NOMO-1 treated with DMSO at 0.1 percent for 48 hours (cell line): ENCODE data around the gene CLTCL1.
"Not testable (repeated sequence)": the region's sequence is repeated elsewhere in the genome, so short reads cannot be mapped to it uniquely, and the experiment has no call there.

Source experiments
- DNase-seq: peaks from one replicate; lab custom pipeline; 2025; ENCODE audit not compliant: unreplicated experiment; lab: John Stamatoyannopoulos, UW

CLTCL1 gene

DNA sequence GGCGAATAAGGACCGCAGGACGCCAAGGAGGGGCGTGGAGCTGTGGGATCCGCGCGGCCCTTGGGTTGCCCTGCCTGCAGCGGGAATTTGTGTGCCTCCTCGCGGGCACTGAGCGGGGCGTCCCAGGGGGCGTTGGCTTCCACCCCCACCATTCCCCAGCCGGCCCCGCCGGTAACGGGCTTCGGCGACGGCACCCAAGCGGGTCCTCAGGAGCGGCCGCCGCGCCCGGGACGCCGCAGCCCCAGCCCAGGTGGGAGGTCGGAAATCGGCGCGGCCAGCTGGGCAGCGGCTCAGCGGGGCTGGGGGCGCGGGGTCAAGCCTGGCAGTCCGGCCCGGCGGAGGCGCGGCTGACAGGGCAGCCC is 320 bp downstream of the CLTCL1 start:
- peak; percentile 13 for DNase-seq

DNA sequence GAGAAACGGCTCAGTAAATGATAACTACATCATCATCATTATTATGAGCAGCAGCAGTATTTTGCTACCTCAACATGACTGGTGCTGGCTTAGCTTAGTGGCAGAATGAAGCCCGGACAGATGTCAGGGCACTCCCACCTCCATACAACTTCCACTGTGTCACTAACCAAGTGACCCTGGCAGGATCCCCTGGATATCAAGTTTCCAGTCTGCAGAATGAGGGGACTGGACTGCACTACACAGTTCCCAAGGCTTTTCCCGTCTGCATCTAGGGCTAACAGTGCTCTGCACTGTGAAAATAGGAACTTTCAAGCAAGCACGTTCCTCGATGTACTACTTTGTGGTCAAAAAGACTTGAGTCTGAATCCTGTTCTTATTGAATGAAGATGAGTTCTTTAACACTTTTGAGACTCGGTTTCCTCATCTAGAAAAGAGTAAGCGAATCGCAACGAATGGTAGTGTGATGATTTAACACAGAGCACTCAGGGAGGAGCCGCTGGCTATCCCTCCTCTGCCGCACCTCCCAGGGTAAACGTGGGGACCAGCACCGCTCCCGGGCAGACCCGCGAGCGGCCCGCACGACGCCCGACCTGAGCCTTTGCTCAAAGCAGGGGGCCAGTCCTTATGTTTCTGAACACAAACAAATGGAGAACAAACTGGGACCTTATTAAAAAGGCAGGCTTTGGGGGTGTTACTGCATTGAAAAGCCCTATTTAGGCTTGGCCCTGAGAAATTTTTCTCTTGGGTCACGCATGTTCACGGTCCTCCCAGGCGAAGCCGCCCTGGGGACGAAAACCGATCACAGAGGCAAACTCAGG is 910 bp downstream of the CLTCL1 start:
- DNase-seq: no peak

DNA sequence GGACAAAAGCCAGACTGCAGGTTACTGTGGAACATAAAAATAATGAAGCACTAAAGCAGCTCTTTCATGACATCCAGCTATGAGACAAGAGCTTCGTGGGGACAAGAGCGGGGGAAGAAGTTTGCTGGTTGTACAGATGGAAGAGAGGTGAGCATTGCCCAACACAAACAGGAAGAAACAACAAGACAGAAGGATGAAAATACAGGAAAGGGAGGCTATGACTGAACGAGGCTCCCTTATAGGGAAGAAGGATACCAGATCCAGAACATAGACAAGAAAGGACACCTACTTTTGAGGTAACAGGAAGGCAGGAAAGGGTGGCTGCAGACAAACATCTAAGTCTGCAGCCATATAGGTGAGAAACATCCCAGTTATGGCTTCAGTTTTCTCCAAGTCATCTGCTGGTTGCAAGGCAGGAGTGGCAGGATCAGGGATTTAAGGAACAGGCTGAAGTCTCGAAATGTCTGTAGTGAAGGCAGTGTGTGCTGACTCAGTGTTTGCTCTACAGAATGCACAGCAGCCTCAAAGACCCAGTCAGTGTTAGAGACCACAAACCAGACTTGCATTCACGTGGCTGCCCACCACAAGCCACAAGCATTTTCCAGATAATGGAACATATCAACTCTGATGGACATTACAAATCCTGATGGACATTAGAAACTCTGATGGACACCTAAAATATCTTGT is 1.9 kb downstream of the CLTCL1 start:
- DNase-seq: no peak

DNA sequence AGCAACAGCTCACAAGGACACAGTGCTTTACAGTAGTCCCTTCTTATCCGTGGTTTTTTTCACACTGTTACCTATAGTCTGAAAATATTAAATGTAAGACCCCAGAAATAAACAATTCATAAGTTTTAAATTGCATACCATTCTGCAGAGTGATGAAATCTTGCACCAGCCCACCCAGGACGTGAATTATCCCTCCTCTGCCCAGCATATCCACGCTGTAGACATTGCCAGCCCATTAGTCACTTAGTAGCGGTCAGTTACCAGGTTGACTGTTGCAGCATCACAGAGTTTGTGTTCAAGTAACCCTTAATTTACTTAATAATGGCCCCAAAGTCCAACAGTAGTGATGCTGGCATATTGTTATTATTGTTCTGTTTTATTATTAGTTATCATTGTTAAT is 3.6 kb downstream of the CLTCL1 start:
- no peak for DNase-seq

DNA sequence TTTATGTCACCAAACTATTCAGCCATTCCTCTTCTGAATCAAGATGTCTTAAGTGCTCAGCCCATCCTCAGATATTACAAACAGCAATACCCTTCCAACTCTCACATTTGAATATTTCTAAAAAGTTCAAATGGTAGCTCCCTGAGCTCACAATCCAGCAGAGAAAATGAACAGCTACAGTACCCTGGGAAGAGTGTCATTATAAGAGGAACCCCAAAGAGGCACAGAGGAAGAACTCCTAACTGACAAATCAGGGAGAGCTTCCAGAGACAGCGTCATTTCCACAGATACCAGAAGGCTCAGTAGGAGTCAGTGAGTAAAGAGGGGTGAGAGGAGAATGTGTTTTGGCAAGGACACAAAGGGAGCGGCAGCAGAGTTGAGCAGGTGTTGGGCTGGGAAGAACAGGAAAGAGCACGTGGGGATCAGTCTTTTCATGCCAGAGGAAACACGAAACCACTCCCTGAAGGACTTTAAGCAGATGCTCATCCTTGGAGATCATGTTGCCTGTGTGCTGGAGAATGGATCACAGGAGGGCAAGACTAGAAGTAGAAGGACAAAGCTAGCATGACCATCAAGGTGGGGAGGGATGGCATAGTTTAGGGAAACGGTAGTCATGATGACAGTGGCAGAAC is 4.3 kb downstream of the CLTCL1 start:
- DNase-seq: no peak

DNA sequence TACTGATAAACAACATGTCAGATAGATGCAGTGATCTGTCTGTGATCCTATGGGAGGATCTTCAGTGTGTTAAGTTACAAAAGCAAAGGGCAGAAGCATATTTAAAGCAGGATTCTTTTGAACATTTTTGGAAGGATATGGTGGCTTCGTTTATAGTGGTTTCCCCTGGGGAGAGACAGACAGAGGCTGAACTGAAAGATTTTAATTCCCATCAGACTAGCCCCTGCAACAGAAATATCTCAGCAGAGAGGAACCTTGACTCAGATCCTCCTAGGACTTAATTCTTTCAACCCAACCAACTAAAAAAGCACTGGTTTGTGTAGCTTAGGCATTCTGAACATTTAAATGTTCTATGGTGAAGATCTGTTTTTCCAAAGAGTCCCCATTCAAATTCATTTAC is 5.7 kb downstream of the CLTCL1 start:
- DNase-seq: no peak

DNA sequence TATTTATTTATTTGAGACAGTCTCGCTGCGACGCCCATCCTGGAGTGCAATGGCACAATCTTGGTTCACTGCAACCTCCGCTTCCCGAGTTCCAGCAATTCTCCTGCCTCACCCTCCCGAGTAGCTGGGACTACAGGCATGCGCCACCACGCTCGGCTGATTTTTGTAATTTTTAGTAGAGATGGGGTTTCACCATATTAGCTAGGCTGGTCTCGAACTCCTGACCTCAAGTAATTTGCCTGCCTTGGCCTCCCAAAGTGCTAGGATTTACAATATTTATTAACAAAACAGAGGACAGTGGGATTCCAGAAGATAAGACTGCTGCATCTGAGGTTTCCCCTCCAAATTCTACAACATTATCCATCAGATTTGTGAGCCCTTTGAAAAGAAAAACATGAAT is 12.4 kb downstream of the CLTCL1 start:
- DNase-seq: not testable (repeated sequence)

DNA sequence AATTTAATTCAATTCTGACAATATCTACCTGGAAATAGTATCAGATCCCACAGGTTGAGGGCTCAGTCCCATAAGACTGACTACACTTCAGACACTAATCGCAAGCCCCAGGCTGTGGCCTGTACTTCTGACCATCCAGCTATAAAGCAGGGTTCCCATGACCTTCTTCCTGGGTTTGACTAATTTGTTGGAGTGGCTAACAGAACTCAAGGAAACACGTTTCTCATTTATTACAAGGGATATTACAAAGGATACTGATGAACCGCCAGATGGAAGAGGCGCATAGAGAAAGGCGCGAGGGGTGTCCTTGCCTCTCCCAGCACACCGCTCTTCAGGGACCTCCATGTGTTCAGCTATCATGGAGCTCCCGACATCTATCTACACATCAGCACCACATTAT is 13.7 kb downstream of the CLTCL1 start:
- DNase-seq: no peak

DNA sequence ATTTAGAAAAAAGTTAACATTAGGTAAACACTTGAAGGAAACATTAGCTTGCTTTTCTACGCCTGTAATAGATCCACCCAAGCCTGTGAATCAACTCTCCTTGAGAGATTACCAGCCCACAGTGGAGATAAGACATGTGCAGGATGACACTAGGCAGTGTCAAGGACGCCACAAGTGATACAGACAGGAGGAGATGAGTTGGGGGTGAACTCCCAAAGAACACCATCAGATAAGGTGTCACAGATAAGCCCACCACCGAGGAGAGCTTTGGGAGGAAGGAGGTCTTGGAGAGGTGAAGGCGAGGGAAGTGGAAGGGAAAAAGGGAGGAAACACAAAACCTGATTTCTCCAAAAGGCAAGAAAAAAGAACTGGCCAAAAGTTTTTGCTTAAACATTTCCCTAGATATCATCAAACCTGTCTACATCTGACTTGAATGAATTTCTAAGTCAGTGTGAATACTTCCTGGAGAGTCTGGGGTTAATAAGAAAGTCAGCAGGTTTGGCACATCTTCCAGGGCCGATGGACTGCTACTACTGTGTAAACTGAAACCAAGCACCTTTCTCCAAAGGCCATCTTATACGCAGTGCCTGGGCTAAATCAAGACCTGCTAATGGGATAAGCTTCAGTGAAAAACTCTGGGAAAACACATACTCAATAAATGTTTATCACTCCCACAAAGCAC is 15.5 kb downstream of the CLTCL1 start:
- DNase-seq: no peak

DNA sequence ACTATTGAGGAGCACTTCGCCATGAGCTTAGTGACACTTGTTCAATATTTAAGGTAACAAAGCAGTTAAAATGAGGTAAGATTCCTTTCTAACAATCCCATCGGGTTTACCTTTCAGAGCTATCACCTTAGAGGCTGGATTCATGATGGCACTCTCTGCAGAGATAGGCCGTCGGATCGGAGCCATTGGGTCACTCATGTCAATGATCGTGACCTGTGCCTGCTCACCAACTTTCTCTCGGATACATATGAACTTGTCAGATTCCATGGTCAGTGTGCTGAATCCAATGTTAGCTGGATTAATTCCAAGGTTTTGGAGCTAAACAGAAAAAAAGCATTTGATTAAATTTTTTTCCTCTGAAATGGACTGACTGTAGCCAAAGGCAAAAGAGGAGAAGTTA is 16.0 kb downstream of the CLTCL1 start:
- DNase-seq: no peak

DNA sequence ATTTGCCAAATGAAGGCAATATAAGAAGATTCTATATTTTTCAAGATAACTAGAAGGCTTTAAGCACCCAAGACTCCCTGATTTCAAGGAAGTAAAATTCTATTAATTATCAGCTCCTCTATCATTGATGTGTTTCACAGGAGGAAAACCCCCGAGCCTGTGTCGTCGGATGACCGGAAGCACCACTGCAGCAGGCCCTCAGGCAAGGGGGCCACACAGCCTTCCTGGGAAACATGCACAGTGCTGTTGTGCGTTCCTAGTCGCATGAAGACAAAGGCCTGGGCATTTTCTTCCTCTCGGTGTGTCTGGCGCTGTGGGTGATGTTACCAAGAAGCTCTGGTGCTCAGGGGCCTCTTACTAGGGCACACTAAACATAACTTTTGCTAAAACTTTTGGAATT is 16.4 kb downstream of the CLTCL1 start:
- no peak for DNase-seq

DNA sequence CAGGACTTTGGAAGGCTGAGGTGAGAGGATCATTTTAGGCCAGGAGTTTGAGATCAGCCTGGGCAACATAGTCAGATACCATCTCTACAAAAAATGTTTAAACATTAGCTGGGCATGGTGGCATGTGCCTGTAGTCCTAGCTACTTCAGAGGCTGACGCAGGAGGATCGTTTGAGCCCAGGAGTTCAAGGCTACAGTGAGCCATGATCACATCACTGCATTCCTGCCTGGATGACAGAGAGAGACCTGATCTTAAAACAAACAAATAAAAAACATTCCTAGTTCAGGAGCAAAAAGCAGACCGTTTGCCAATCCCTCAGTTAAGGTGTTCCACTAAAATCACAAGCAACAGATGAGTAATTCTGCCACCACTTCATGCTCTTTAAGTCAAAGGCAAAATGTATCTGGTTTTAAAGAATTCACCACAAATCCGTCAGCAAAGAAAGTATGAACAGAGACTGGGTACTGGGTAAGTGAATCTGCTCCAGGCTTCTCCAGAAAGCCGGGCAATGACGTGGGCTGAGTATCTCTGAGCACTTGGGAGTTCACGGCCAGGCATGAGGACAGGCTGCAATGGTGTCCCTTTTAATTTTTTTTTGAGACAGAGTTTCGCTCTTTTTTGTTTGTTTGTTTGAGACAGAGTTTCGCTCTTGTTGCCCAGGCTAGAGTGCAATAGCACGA is 19.5 kb downstream of the CLTCL1 start:
- DNase-seq: no peak

DNA sequence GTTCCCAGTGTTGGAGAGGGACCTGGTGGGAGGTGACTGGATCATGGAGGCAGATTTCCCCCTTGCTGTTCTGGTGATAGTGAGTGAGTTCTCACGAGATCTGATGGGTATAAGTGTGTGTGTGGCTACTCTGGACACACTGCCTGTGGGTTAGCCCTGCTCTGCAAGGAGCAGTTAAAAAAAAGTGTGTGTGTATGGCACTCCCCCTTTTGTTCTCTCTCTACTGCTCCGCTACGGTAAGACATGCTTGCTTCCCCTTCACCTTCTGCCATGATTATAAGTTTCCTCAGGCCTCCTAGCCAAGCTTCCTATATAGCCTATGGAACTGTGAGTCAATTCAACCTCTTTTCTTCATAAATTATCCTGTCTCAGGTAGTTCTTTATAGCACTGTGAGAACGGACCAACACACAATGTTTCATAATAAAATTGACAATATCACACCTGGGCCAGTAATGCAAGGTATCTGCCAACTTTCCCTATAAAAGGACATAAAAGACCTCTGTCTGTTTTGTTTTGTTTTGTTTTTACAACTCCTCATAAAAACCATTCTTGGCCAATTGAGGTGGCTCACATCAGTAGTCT is 20.2 kb downstream of the CLTCL1 start:
- DNase-seq: no peak

DNA sequence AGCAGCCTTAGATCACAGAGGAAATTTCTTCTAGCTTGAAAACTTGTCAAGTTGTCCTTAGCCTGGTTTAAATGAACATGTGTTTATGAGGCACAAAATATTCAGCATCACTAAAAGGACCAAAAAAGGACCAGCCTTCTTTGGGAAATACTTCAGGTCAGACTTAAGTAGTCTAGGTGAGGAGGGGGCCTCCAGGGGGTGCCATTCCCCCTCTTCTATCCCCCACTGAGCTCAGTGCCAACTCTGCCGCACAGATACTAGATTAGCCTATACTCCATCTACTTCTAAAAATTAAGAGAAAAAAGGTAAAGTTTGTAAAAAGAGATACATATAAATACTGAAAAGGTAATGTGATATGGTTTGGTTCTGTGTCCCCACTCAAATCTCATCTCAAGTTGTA is 20.6 kb downstream of the CLTCL1 start:
- DNase-seq: no peak

DNA sequence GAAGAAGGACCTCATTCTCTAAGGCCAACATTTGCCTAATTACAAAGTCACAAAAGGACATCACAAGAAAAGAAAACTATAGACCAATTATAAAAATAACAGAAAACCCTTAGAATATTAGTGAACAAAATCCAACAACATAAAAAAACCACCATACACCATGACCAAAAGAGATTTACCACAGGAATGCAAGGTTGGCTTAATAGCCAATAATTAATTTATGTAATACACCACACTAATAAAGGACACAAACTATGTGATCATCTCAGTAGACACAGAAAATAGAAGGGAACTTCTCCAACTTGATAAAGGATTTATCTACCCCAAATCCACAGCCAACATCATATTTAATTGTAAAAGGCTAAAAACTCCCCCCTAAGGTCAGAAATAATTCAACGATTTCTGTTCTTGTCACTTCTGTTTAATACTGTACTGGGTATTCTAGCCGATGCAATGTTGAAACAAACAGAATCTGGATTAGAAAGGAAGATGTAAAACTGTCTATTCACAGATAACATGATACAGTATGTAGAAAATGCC is 24.9 kb downstream of the CLTCL1 start:
- DNase-seq: no peak

DNA sequence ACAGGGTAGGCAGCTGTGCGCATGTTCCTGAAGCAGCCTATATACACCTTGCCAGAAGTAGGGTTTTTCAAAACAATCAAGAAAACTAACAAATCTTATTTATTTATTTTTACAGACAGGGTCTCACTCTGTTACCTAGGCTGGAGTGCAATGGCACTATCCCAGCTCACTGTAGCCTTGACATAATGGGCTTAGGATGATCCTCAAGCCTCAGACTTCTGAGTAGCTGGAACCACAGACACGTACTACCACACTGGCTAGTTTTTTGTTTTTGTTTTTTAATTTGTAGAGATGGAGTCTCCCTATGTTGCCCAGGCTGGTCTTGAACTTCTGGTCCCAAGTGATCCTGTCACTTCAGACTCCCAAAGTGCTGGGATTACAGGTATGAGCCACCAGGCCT is 25.7 kb downstream of the CLTCL1 start:
- DNase-seq: no peak

DNA sequence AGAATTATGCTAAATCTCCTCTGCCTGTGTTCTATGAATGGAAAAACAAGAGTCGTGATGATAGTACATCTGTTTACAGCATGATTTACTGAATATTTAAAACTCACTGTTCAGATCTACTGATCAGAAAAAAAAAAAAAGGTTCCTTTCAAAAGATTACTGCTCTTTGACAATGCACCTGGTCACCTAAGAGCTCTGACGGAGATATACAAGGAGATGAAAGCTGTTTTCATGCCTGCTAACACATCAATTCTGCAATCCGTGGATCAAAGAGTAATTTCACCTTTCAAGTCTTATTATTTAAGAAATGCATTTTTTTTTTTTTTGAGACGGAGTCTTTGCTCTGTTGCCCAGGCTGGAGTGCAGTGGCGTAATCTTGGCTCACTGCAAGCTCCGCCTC is 30.7 kb downstream of the CLTCL1 start:
- no peak for DNase-seq

DNA sequence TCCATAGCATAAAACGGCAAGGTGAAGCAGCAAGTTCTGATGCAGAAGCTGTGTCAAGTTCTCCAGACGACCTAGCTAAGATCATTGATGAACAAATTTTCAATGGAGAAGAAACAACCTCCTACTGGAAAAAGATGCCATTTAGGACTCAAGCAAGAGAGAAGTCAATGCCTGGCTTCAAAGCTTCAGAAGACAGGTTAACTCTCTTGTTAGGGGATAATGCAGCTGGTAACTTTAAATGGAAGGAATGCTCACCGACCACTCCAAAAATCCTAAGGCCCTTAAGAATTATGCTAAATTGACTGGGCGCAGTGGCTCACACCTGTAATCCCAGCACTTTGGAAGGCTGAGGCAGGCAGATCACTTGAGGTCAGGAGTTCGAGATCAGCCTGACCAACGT is 31.3 kb downstream of the CLTCL1 start:
- no peak for DNase-seq

DNA sequence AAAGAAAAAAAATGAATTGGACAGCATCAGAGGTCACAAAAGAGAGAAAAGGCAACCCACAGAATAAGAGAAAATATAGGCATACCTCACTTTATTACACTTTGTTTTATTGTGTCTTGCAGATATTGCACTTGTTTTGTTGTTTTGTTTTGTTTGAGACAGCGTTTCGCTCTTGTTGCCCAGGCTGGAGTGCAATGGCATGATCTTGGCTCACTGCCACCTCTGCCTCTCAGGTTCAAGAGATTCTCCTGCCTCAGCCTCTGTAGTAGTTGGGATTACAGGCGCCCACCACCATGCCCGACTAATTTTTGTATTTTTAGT is 32.6 kb downstream of the CLTCL1 start:
- DNase-seq: not testable (repeated sequence)

DNA sequence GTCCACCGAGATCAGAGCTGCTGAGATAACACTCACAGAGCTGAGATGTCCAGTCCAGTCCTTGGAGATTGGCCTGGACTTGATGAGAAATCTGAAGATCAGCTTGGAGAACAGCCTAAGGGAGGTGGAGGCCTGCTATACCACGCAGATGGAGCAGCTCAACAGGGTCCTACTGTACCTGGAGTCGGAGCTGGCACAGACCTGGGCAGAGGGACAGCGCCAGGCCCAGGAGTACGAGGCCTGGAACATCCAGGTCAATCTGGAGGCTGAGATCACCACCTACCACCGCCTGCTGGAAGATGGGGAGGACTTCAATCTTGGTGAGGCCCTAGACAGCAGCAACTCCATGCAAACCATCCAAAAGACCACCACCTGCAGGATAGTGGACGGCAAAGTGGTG is 33.1 kb downstream of the CLTCL1 start:
- DNase-seq: no peak

DNA sequence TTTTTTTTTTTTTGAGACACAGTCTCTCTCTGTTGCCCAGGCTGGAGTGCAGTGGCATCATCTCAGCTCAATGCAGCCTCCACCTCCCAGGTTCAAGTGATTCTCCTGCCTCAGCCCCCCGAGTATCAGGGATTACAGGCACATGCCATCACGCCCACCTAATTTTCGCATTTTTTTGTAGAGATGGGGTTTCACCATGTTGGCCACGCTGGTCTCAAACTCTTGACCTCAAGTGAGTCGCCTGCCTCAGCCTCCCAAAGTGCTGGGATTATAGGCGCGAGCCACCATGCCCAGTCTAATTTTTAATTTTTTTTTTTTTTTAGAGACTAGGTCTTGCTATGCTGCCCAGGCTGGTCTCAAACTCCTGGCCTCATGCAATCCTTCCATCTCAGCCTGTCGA is 35.2 kb downstream of the CLTCL1 start:
- not testable (repeated sequence) for DNase-seq
